Activated CD8-positive, alpha-beta memory T cell treated with anti-CD3 and anti-CD28 coated beads, Interleukin-2, amount 50 U/mL, for 48 hours (primary cell): Measurements from ENCODE around the gene ITIH3.

ENCODE experiments used
- DNase-seq: peaks from one replicate; pipeline ENCODE4 v3.0.0-alpha.2; 2020

Gene ITIH3

DNA sequence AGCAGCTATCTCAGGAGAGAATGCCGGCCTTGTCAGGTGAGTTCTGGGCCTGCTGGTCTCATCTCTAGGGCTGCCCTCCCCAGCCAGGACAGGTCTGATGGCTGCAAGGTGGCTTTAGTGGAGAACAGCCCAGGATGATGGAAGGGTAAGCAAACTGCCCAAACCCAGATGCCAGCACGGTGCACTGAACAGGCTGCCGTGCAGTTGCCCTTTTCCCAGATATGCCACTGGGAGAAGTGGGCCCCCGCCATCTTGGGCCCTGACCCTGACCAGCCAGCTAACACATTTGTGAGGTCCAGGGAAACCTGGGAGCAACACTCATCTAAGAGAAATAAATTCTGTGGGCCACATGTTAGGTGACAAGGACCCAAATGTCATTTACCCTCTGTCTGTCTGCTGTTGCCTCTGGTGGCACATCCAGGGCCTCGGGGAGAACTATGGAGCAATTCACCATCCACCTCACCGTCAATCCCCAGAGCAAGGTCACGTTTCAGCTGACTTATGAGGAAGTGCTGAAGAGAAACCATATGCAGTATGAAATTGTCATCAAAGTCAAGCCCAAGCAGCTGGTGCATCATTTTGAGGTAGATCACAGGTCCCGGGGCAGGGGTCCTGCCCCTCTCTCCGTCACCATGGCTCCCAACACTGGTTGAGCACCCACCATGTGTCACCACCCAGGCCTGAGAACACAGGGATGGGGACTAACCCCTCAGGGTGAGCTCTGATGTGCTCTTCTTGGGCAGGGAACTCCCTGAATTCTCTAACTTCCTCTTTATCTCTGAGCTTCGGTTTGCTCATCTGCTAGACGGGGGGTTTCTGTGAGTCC lies 15.4 kb upstream of the ITIH3 start:
- peak; percentile 43 for DNase-seq

DNA sequence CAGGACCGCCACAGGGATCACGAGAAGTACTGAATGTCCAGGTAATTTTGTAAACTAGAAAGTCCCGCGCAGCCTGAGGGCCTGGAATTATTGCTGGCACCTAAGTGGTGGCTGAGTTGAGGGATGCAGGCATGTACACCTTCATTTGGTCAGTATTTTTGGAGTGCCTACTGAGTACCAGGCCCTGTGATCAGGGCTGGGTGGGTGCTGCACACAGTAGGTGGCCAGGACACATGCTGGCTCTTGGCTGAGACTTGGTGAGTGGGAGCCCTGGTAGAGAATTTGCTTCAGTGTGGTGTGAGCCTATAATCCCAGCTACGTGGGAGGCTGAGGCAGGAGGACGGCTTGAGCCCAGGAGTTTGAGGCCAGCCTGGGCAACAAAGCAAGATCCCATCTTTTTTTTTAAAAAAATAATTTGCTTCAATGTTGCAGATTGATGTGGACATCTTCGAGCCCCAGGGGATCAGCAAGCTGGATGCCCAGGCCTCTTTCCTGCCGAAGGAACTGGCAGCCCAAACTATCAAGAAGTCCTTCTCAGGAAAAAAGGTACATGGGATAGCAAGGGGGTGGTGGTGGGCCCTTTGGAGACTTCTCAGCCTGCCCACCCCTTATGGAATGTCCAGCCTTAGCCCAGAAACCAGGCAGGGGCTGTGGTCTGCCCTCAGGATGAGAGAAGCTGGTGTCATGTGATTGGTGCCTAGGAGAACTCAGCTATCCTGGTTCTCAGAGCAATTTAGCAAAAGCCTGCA lies 14.6 kb upstream of the ITIH3 start:
- no peak for DNase-seq

DNA sequence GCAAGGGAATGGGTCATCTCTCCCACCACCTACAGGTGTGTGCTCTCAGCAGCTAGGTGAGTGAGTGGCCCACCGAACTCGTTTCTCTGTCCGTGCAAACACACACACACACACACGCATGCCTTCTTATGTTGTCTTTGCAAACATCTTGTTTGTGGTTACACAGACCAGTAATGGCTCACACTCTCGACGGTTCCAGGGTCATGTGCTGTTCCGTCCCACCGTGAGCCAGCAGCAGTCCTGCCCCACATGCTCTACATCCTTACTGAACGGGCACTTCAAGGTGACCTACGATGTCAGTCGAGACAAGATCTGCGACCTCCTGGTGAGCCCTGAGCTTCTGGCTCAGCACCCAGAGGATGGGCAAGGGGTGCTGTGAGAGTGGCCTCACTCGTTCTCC lies 12.9 kb upstream of the ITIH3 start:
- DNase-seq: no peak

DNA sequence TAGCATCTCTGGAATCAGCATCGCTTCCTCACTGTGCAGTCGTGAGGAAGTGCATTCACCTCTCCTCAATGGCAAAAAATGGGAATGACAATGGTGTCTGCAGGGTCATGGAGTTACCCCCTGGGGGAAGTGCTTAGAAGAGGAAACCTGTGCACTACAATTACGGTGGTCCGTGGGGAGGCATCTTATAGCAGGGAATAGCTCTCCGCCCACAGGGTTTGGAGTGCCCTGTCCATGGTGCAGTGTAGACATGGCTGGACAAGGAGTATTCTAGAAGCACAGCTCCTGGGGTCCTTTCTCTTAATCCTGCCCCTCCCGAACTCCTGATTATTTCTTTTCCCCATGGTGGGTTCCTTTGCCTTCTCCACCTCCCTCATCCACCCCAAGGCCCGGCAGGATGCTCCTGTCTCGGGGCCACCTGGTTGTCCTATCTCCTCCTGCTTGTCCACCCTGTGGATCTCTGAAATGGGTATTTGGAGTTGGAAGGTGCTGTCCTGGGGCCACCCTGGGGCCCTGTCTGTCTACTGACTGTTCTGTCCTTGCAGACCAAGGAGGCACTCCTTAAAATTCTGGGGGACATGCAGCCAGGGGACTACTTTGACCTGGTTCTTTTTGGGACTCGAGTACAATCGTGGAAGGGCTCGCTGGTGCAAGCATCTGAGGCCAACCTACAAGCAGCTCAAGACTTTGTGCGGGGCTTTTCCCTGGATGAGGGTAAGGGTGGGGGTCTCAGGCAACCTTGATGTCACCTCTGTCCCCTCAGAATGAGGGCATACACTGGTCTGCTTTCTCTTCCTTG lies 12.0 kb upstream of the ITIH3 start:
- no peak for DNase-seq

DNA sequence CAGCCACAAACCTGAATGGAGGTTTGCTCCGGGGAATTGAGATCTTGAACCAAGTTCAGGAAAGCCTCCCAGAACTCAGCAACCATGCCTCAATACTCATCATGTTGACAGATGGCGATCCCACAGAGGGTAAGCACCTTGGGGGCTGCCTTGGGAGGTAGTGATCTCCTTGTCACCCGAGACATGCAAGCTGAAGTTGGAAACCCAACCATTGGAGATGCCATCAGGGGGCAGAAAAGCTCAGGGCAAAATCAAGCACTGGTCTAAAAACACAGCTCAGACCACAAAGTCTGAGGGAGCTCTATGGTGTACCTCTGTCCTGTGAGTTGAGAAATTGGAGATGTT lies 11.4 kb upstream of the ITIH3 start:
- DNase-seq: no peak

DNA sequence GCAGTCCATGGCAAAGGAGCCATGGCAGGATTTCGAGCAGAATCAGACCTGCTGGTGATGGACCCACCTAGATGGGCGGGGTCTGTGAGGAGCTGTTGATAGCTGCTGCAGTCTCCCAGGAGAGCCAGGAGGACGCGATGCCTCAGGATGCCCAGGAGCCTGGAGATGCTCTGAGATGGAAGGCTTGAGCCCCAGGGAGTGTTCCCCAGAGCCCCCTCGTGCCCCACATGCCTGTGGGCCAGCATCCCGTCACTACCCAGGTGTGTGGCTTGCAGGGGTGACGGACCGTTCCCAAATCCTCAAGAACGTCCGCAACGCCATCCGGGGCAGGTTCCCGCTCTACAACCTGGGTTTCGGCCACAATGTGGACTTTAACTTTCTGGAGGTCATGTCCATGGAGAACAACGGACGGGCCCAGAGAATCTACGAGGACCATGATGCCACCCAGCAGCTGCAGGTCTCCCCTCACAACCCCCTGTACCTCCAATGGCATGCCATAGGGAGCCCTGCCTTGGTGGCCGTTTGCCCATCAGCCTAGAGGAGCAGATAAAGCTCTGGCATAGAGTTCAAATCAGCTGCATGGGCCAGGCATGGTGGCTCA lies 10.5 kb upstream of the ITIH3 start:
- no peak for DNase-seq

DNA sequence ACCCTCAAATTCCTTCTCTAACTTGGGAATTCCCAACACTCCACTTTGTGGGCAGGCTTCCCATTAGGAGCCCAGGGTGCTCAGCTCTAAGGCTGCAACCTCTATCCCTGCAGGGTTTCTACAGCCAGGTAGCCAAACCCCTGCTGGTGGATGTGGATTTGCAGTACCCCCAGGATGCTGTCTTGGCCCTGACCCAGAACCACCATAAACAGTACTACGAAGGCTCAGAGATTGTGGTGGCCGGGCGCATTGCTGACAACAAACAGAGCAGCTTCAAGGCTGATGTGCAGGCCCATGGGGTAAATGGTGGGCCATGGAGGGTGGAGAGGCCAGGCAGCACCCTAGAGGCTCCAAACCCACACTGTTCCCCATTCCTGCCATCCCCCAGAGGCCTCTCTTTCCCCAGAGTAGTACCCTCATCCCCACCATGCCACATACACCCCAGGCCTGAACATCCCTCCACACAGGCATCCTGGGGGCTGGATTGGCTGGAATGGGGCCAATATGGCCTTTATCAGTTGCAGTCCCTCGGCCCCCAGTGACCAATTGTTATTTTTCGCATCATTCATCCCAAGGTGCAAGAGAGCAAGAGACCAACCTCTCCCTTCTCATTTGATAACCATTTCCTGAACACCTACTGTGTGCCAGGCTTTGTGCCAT lies 9.5 kb upstream of the ITIH3 start:
- no peak for DNase-seq

DNA sequence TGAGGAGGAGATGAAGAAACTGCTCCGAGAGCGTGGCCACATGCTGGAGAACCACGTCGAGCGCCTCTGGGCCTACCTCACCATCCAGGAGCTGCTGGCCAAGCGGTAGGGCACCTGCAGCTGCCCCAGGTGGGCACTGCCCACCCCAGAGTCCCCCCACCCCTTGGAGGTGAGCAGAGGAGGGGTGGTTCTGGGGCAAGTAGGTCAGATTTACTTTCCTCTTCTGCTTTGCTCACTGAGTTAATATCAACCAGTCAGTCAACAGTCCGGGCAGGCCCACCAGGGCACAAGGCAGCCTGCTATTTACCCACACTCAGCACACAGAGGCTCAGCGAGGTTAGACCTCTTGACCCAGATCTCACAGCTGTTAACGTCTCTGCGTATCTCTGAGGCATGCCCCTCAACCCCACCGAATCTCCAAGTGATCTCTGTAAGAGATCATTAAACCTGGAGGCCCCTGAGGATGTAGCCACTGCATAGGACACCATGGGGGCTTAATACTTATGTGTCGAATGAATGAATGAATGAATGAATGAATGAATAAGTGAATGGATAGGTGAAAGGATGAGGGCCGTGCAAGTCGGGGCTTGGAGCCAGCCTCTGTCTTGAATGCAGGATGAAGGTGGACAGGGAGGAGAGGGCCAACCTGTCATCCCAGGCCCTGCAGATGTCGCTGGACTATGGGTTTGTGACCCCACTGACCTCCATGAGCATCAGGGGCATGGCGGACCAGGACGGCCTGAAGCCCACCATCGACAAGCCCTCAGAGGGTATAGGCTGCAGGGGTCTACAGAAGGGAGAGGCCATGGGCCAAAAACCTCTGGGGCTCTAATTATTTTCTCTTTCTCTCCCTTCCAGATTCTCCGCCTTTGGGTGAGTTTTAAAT lies 8.0 kb upstream of the ITIH3 start:
- DNase-seq: no peak

DNA sequence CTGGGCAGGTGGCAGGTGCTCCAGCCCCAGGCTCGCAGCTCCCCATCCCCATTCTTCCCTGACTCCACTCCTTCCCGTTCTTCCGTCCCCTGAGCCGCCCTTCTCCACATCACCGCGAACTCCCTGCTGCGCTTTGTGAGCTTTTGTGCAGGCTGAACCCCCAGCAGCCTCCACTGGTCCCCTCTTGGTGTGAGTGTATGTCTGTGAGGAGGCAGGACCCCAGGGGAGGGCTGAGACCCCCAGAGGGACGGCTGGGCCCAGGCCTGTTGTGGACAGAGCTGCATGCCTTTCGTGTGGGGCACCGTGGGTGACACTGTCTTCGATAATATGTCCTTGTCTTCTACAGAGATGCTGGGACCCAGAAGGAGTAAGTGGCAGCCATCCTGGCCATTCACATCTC lies 7.3 kb upstream of the ITIH3 start:
- DNase-seq: no peak

DNA sequence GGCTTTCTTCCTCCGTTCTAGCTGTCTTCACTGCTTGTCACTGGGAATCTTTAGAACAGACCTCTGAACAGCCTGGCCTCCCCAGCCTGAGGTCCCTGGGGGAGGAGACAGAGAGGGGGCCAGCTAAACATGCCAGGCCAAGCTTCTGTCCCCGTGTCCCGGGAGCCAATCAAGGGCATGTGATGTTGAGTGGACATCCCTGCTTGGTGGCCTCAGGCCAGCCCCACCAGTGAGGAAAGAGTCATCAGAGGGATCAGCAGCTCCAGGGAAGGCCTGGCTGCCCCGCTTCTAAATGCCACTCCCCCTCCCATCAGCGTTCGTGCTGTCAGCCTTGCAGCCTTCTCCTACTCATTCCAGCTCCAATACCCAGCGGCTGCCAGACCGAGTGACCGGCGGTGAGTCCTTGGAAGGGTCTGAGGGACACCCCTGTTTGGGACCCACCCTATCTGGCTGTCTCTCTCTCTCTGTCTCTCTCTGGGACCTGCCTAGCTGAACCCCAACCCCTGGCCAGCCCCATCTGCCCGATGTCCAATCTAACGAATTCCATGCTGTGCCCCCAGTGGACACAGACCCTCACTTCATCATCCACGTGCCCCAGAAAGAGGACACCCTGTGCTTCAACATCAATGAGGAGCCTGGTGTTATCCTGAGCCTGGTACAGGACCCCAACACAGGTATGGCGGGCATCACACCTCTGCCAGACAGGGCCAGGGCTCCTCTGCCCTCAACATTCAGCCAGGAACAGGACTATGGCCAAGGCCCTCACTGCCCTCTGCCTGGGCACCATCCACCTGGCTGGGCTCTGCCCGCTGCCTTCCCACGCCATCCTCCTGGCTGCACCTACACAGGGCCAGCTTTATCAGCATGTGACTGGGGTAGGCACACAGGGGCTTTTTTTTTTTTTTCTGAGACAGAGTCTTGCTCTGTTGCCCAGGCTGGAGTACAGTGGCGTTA lies 6.6 kb upstream of the ITIH3 start:
- DNase-seq: no peak

DNA sequence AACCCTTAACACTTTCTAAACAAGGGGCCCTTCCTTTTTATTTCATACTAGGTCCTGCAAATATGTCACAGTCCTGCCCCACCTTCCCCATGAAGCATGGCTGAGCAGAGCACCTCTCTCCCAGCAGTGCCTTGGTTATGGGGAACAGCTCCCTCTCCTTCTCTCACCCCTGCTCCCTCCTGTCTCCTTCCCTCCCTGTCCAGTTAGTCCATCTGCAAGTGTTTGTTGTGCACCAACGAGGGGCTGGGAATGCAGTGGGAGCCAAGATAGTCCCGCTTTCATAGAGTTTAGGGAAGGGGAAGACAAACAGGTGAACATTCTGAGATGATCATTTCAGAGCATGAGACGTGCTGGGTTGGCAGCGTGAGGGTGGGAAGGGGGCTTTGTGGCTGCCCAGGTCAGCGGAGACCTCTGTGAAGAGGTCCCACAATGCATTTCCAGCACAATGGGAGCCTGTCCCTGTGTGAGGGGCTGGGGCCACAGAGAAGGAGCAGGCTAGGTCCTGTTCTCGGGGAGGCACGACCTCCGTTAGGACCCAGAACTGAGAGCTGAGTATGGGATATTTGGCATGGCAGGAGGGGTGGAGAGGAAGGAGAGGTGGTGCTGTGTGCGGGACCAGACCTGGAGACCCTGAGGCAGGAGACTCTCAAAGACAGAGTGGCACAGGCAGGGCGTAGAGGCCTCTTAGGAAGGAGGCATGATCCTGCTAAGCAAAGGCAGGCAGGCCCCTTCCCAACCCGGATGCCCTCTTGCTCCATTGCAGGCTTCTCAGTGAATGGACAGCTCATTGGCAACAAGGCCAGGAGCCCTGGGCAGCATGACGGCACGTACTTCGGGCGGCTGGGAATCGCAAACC lies 5.5 kb upstream of the ITIH3 start:
- DNase-seq: no peak

DNA sequence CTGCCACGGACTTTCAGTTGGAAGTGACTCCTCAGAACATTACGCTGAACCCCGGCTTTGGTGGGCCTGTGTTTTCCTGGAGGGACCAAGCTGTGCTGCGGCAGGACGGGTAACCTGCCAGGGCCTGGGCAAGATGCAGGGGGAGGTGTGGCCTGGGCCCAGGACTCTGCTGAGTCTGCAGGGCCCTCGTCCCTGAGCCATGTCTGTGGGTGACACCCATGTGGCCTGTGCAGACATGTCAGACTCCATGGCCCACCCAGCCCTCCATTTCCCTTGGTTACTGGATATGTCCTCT lies 4.9 kb upstream of the ITIH3 start:
- DNase-seq: no peak

DNA sequence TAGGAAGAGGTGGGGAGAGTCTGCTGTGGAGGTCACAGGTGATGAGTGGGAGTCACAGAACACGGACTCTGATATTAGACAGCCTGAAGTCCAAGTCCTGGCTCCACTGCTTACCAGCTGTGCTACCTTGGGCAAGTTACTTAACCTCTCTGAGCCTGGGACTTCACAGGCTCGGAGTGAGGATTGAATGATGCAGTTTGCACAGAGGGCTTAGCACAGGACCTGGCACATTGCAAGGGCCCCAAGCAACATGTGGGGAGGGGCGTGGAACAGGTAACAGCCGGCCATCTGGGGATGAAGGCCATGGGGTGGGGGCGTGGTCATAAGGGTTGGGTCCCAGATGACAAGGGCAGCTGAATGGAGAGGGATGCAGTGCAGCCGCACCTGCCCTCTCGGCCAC lies 4.3 kb upstream of the ITIH3 start:
- no peak for DNase-seq

DNA sequence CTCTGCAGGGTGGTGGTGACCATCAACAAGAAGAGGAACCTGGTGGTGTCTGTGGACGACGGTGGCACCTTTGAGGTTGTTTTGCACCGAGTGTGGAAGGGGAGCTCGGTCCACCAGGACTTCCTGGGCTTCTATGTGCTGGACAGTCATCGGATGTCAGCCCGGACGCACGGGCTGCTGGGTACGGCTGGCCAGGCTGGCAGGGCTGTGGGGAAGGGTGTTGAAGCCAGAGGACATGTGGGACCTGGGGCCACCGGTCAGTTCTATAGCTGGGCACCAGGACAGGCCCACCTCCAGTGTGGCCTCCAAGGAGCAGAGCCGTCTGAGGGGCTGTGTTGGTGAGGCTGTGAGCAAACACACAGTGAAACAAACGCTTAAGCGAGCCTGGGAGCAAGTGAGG lies 3.9 kb upstream of the ITIH3 start:
- DNase-seq: no peak

DNA sequence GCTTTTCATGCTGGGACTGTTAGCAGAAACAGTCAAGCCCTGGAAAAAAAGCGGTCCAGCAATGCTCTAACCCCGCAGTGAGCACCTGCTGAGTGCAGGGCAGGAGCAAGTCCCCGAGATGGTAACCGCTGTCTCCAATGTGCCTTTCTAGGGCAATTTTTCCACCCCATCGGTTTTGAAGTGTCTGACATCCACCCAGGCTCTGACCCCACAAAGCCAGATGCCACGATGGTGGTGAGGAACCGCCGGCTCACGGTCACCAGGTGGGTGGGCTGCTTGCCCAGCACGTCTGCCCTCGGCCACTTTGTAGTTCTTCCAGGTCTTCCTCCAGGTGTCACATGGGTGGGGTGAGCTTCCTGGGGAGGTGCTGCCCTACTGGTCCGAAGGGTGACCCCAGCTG lies 3.2 kb upstream of the ITIH3 start:
- DNase-seq: no peak

DNA sequence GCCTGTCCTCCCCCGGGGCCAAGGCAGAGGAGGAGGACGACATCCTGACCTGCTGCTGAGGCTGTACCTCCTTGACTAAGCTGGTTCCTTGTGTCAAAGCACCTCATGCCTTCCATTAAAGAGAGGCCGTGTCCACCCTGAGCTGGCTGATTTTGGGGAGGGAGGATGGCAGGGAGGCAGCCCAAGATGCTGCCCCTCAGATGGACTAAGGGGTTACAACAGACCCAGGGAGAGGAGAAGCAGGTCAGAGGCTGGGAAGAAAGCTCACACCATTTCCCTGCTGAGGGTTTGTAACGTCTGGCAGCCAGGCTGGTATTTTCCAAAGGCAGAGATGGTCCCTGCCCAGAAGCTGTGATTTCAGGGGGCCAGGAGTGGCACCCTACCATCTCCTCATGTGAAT lies 2.7 kb upstream of the ITIH3 start:
- no peak for DNase-seq

DNA sequence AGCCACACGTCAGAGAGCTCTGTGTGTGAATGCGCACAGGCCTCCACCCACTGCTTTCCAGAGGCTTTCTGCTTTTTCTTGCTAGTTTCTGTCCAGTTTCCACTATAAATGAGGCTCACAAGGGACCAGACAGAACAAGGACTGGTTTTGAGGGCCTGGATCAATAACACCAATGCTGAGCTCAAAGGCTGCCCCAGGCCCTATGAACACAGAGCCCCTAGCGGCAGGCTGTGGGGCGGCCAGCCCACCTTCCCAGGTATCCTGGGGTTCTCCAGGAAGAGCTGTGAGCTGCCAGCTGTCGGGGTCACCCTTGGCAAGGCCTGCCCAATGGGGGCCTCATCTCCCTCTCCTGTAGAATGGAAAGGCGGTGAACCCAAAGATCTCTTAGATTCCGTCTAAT lies 2.2 kb upstream of the ITIH3 start:
- DNase-seq: no peak

DNA sequence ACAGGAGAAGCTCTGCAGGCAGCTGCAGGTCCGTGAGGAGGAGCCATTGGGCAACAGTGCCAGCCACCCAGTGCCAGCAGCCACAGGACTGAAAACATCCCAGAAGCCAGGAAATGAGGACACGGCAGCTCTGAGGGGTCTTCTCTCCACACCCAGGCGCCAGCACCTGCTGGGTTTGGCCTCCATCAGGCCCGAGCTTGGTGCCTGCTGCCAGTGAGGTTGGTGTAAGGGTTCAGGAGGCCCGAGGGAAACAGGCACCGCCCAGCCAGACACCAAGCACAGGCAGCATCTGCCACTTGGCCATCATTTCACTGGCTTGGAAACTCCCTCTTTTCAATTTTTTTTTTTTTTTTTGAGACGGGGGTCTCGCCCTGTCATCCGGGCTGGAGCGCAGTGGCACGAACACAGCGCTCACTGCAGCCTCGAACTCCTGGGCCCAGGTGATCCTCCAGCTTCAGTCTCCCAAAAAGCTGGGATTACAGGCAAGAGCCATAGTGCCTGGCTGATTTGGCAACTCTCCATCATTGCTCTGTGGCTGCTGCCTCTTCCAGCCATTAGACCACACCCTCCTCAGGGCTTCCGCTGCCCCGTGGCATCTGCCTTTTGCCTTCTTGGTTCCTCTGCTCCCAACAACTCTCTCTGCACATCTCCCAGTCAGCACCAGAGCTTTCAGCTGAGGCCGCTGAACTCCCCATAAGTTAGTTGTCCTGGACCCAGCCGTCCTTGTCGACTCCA lies 1.5 kb upstream of the ITIH3 start:
- no peak for DNase-seq
